GM21737 (cell line): ENCODE results near the gene EIF2B1.
A peak's percentile ranks its signal among the peaks of the same experiment; 100 is the strongest.

Experiments used
- ATAC-seq: cut with Tn5 transposase; IDR thresholded peaks from one replicate; pipeline ENCODE4 v1.9.1; 2021; ENCODE audit warnings: mild to moderate bottlenecking, moderate library complexity; ENCODE audit not compliant: unreplicated experiment

EIF2B1 gene

GRCh38 chr12:123633379-123634141, at the start of gene EIF2B1, which contains the start of gene GTF2H3:
Gene EIF2B1 (minus strand): TSS chr12:123633686. CDS start chr12:123633557, 129 bp downstream.
Gene GTF2H3 (plus strand): TSS chr12:123633829. CDS start chr12:123633860, 31 bp downstream.
- ATAC-seq, result peak; percentile 96

GRCh38 chr12:123681605-123682004, 48.1 kb upstream of the EIF2B1 start:
- no peak for ATAC-seq

- no peak for ATAC-seq
These were observed 45.5 kb upstream of the EIF2B1 start for GRCh38 chr12:123678981-123679380.

GRCh38 chr12:123676616-123677320, 43.3 kb upstream of the EIF2B1 start:
- no peak for ATAC-seq

- no peak for ATAC-seq
These were observed 42.0 kb upstream of the EIF2B1 start for GRCh38 chr12:123675436-123675835.

GRCh38 chr12:123671876-123672275, 38.4 kb upstream of the EIF2B1 start:
- no peak for ATAC-seq

- ATAC-seq, result peak; percentile 99
These were observed 37.6 kb upstream of the EIF2B1 start, which contains the start of gene TCTN2 for GRCh38 chr12:123670882-123671728. Gene TCTN2 (plus strand): TSS chr12:123671113. CDS start chr12:123671241, 128 bp downstream.

GRCh38 chr12:123667771-123668170, 34.3 kb upstream of the EIF2B1 start:
- no peak for ATAC-seq

GRCh38 chr12:123659996-123660727, 26.7 kb upstream of the EIF2B1 start:
- no peak for ATAC-seq

GRCh38 chr12:123657211-123657610, 23.7 kb upstream of the EIF2B1 start:
- ATAC-seq, result no peak

- no peak for ATAC-seq
These were observed 22.9 kb upstream of the EIF2B1 start for GRCh38 chr12:123656392-123656791.

GRCh38 chr12:123655420-123655819, 21.9 kb upstream of the EIF2B1 start:
- peak; percentile 87 for ATAC-seq

GRCh38 chr12:123654129-123654701, 20.7 kb upstream of the EIF2B1 start:
- ATAC-seq, result no peak

- ATAC-seq, result no peak
These were observed 14.9 kb upstream of the EIF2B1 start for GRCh38 chr12:123648401-123648800.

- no peak for ATAC-seq
These were observed 12.4 kb upstream of the EIF2B1 start for GRCh38 chr12:123645878-123646277.

- ATAC-seq, result no peak
These were observed 11.9 kb upstream of the EIF2B1 start for GRCh38 chr12:123645380-123645779.

- no peak for ATAC-seq
These were observed 10.4 kb upstream of the EIF2B1 start for GRCh38 chr12:123643911-123644310.

GRCh38 chr12:123634142-123634561, 666 bp upstream of the EIF2B1 start:
- no peak for ATAC-seq

GRCh38 chr12:123621619-123622530, 11.6 kb downstream of the EIF2B1 start:
- ATAC-seq, result no peak
